ENCODE measurements around the gene IFT57. TPM values are rescaled to one million over a fixed set of nuclear protein-coding genes. Genes with fewer than 3 reads are reported as not detected.

IFT57 gene
- total and polyA plus RNA-seq, 10 of the 15 experiments (the other 5 are each of a cell fraction or from before 2014, with no cell fraction given) = 1.8 to 25.0 (median 7.5) TPM

- CTCF ChIA-PET = interaction anchor here (0.6 to 3.9 kb wide), 18 partner anchors 10 to 968 kb away, joined by 3 to 83 read pairs (median 8); no protein-coding TSS in a partner anchor
Measured at GRCh38 chr3:108152274-108152673, 70.0 kb downstream of the IFT57 start.

More at GRCh38 chr3:108152274-108152673, 70.0 kb downstream of the IFT57 start:
- H3K27me3 ChIP-seq (replicated peaks in 1 of 2; ENCODE audit: control insufficient read depth in 2 of 2, insufficient read depth in 2 of 2, low read length in 1 of 2) = no peaks in the 10 kb centered on the region
- H3K79me2 ChIP-seq (ENCODE audit: control insufficient read depth, insufficient read depth, low read length) = no peaks in the 10 kb centered on the region
- DNase-seq (ENCODE audit: low read depth, low spot score) (no peak), FAIRE-seq (no peak), ATAC-seq (no peak)
- H3K4me3 ChIP-seq = no peak overlapping the region
- intact Hi-C loops (cut with micrococcal nuclease; ENCODE audit: unreplicated experiment) (loop anchor here (10.0 kb wide), 1 partner anchor 143 kb away; the partner anchor contains the start of gene HHLA2), in situ Hi-C loops (cut with MboI) (loop anchor here (5.0 kb wide), 2 partner anchors 250 to 320 kb away; no protein-coding TSS in a partner anchor)
- POLR2A ChIA-PET = no interaction called here
- RAD21 ChIA-PET (ENCODE audit: unreplicated experiment) = interaction anchor here (1.7 to 2.9 kb wide), 4 partner anchors 51 to 323 kb away, joined by 5 to 45 read pairs (median 8); partner anchors contain the start of gene IFT57
- H3K9me3 ChIP-seq (replicated peaks; ENCODE audit: control insufficient read depth, insufficient read depth, low read length) = no peaks in the 10 kb centered on the region
- H4K20me1 ChIP-seq (ENCODE audit: control insufficient read depth, insufficient read depth) = no peaks in the 10 kb centered on the region
- no peak overlapping the region for H3K4me2 ChIP-seq (ENCODE audit: control insufficient read depth, insufficient read depth)
- BruUV-seq (replicated peaks) = no TSS peak
- H2AFZ ChIP-seq (ENCODE audit: control insufficient read depth, low read depth, low read length) = no peak overlapping the region
- H3K36me3 ChIP-seq (ENCODE audit: control insufficient read depth in 2 of 2, insufficient read depth in 2 of 2, low read length in 1 of 2) = no peaks in the 10 kb centered on the region
- SMC1A ChIA-PET (ENCODE audit: uncharacterized antibody, unreplicated experiment) = interaction anchor here (0.6 to 3.4 kb wide), 14 partner anchors 19 to 1978 kb away, joined by 3 to 53 read pairs (median 4); no protein-coding TSS in a partner anchor
- no peak overlapping the region for H3K9ac ChIP-seq (ENCODE audit: control insufficient read depth, insufficient read depth, low read length)
- WGBS (ENCODE audit: insufficient coverage, insufficient replicate concordance, low lambda C conversion rate, missing lambda C conversion rate) = 89% methylated on average over 3 of the region's 3 CpGs
- TF ChIP-seq, protein P1, sequence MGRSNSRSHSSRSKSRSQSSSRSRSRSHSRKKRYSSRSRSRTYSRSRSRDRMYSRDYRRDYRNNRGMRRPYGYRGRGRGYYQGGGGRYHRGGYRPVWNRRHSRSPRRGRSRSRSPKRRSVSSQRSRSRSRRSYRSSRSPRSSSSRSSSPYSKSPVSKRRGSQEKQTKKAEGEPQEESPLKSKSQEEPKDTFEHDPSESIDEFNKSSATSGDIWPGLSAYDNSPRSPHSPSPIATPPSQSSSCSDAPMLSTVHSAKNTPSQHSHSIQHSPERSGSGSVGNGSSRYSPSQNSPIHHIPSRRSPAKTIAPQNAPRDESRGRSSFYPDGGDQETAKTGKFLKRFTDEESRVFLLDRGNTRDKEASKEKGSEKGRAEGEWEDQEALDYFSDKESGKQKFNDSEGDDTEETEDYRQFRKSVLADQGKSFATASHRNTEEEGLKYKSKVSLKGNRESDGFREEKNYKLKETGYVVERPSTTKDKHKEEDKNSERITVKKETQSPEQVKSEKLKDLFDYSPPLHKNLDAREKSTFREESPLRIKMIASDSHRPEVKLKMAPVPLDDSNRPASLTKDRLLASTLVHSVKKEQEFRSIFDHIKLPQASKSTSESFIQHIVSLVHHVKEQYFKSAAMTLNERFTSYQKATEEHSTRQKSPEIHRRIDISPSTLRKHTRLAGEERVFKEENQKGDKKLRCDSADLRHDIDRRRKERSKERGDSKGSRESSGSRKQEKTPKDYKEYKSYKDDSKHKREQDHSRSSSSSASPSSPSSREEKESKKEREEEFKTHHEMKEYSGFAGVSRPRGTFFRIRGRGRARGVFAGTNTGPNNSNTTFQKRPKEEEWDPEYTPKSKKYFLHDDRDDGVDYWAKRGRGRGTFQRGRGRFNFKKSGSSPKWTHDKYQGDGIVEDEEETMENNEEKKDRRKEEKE (IDR thresholded peaks at IDR 0.05) = no peak
- no peak for TF ChIP-seq TARDBP (IDR thresholded peaks at IDR 0.05; ENCODE audit: borderline replicate concordance)
- no peak for TF ChIP-seq MTA2 (IDR thresholded peaks at IDR 0.05; ENCODE audit: low read depth)
- TF ChIP-seq CBFB (IDR thresholded peaks at IDR 0.05; ENCODE audit: low read depth) = no peak
- TF ChIP-seq CEBPB (IDR thresholded peaks at IDR 0.05; ENCODE audit: borderline replicate concordance in 1 of 2, low read depth in 2 of 2, low read length in 2 of 2) = no peak
- no peak for TF ChIP-seq YY1 (IDR thresholded peaks at IDR 0.05; ENCODE audit: low read depth, low read length)
- TF ChIP-seq ZNF622 (IDR thresholded peaks at IDR 0.05) = no peak
- TF ChIP-seq ZNF274 (IDR thresholded peaks at IDR 0.05; ENCODE audit: insufficient read depth, insufficient read length) = no peak
- no peak for TF ChIP-seq BCL11A (IDR thresholded peaks at IDR 0.05; ENCODE audit: low read depth, low read length)
- H3K27ac ChIP-seq (ENCODE audit: control insufficient read depth, insufficient read depth) = no peak overlapping the region
- H3K4me1 ChIP-seq (ENCODE audit: control insufficient read depth, insufficient read depth, low read length) = no peaks in the 10 kb centered on the region
